GM23338 (cell line): ENCODE data around the gene TSPAN10. TPM values are rescaled to one million over a fixed set of nuclear protein-coding genes. Genes with fewer than 3 reads are reported as not detected.
A peak's percentile ranks its signal among the peaks of the same experiment; 100 is the strongest.

Experiments
- ATAC-seq: fragments of 200-7000 bp; cut with Tn5 transposase; 3 replicates; pipeline ENCODE4 v1.9.1; 2020
- DNase-seq: peaks from one replicate; pipeline ENCODE4 v3.0.0-alpha.2; 2015; ENCODE audit warnings: low spot score
- H2AFZ ChIP-seq: fragments of 200-600 bp; sonication (generic); 2 replicates; pipeline ENCODE4 v1.8.0; 2016; ENCODE audit warnings: antibody characterized with exemption, mild to moderate bottlenecking, moderate library complexity
- H3F3A ChIP-seq: fragments of 200-600 bp; sonication (generic); replicated peaks from 2 replicates; pipeline ENCODE4 v1.8.0; 2017; ENCODE audit warnings: antibody characterized with exemption, mixed run types, low read depth
- H3K27ac ChIP-seq: fragments of 200-600 bp; sonication (generic); 2 replicates; pipeline ENCODE4 v1.6.1; 2016; ENCODE audit warnings: low read depth
- H3K27me3 ChIP-seq: fragments of 200-600 bp; sonication (generic); 2 replicates; pipeline ENCODE4 v1.8.0; 2016; ENCODE audit warnings: mild to moderate bottlenecking, mixed run types, moderate library complexity; ENCODE audit not compliant: insufficient read depth
- H3K36me3 ChIP-seq: fragments of 200-600 bp; sonication (generic); 2 replicates; pipeline ENCODE4 v1.8.0; 2016; ENCODE audit warnings: mild to moderate bottlenecking; ENCODE audit not compliant: insufficient read depth
- H3K4me1 ChIP-seq: fragments of 200-600 bp; sonication (generic); 2 replicates; pipeline ENCODE4 v1.8.0; 2016; ENCODE audit warnings: mild to moderate bottlenecking, moderate library complexity; ENCODE audit not compliant: insufficient read depth
- H3K4me2 ChIP-seq: fragments of 200-600 bp; sonication (generic); 2 replicates; pipeline ENCODE4 v1.7.1; 2017; ENCODE audit warnings: mixed run types
- H3K4me3 ChIP-seq: fragments of 200-600 bp; sonication (generic); 2 replicates; pipeline ENCODE4 v1.6.1; 2016; ENCODE audit warnings: mixed run types
- H3K79me2 ChIP-seq: fragments of 200-600 bp; sonication (generic); replicated peaks from 2 replicates; pipeline ENCODE4 v1.8.0; 2017; ENCODE audit warnings: mild to moderate bottlenecking; ENCODE audit not compliant: insufficient read depth
- H3K9me2 ChIP-seq: fragments of 200-600 bp; sonication (generic); 2 replicates; pipeline ENCODE4 v1.8.0; 2017; ENCODE audit not compliant: insufficient read depth
- H4K20me1 ChIP-seq: fragments of 200-600 bp; sonication (generic); replicated peaks from 2 replicates; pipeline ENCODE4 v1.8.0; 2017; ENCODE audit warnings: mild to moderate bottlenecking; ENCODE audit not compliant: insufficient read depth
- H3K27ac Mint-ChIP-seq: 2 replicates; pipeline ENCODE4 v1.8.0; 2020; ENCODE audit warnings: inconsistent platforms, mild to moderate bottlenecking, moderate library complexity, mixed read lengths
- H3K27me3 Mint-ChIP-seq: 3 replicates; pipeline ENCODE4 v1.8.0; 2022; ENCODE audit warnings: low read depth, mild to moderate bottlenecking, moderate library complexity, mixed read lengths, inconsistent platforms; ENCODE audit not compliant: insufficient read depth, poor library complexity
- H3K36me3 Mint-ChIP-seq: 3 replicates; pipeline ENCODE4 v1.8.0; 2021; ENCODE audit warnings: low read depth, mild to moderate bottlenecking, inconsistent platforms, moderate library complexity, mixed read lengths
- H3K4me1 Mint-ChIP-seq: 3 replicates; pipeline ENCODE4 v1.8.0; 2020; ENCODE audit warnings: mild to moderate bottlenecking, inconsistent platforms, mixed read lengths
- H3K4me3 Mint-ChIP-seq: 3 replicates; pipeline ENCODE4 v1.8.0; 2021; ENCODE audit warnings: moderate library complexity, mild to moderate bottlenecking, inconsistent platforms, mixed read lengths
- H3K9me3 Mint-ChIP-seq: 3 replicates; pipeline ENCODE4 v1.8.0; 2020; ENCODE audit warnings: moderate library complexity, mild to moderate bottlenecking, inconsistent platforms, mixed read lengths
- CREB1 ChIP-seq: fragments of 250-450 bp; sonication (Bioruptor Pico); IDR thresholded peaks from 2 replicates; pipeline ENCODE4 v1.5.0; 2020; ENCODE audit warnings: low read depth, mild to moderate bottlenecking, moderate library complexity
- CTCF ChIP-seq, 2 experiments: fragments of 200-600 bp in 1 of 2; sonication (generic) in 1 of 2; conservative IDR thresholded peaks; 2 replicates each; pipeline versions ENCODE4 v1.5.1 to v1.6.1; 2016 to 2017; ENCODE audit warnings: antibody characterized with exemption in 2 of 2, low read depth in 2 of 2, mild to moderate bottlenecking in 2 of 2, moderate library complexity in 1 of 2
- ETS1 ChIP-seq: IDR thresholded peaks from 2 replicates; pipeline ENCODE4 v1.6.1; 2016; ENCODE audit warnings: antibody characterized with exemption
- EZH2 ChIP-seq: fragments of 200-600 bp; sonication (generic); IDR thresholded peaks from one replicate; pipeline ENCODE4 v1.8.0; 2017; ENCODE audit warnings: antibody characterized with exemption, mild to moderate bottlenecking, low read depth; ENCODE audit not compliant: unreplicated experiment
- EZH2phosphoT487 ChIP-seq: fragments of 200-600 bp; sonication (generic); IDR thresholded peaks from one replicate; pipeline ENCODE4 v1.8.1; 2018; ENCODE audit warnings: antibody characterized with exemption; ENCODE audit not compliant: unreplicated experiment
- JUNB ChIP-seq: IDR thresholded peaks from one replicate; pipeline ENCODE4 v1.6.1; 2016; ENCODE audit warnings: antibody characterized with exemption; ENCODE audit not compliant: unreplicated experiment
- NANOG ChIP-seq: IDR thresholded peaks from 2 replicates; pipeline ENCODE4 v1.6.1; 2016; ENCODE audit warnings: antibody characterized with exemption, borderline replicate concordance
- POLR2AphosphoS5 ChIP-seq: IDR thresholded peaks from 2 replicates; pipeline ENCODE4 v1.6.1; 2016; ENCODE audit warnings: antibody characterized with exemption, low read depth
- REST ChIP-seq: IDR thresholded peaks from one replicate; pipeline ENCODE4 v1.6.1; 2018; ENCODE audit warnings: antibody characterized with exemption; ENCODE audit not compliant: unreplicated experiment
- STAT1 ChIP-seq: IDR thresholded peaks from one replicate; pipeline ENCODE4 v1.6.1; 2016; ENCODE audit warnings: antibody characterized with exemption; ENCODE audit not compliant: unreplicated experiment
- ZNF114 ChIP-seq: fragments of 250-450 bp; sonication (Bioruptor Pico); IDR thresholded peaks from 2 replicates; pipeline ENCODE4 v1.5.0; 2020; ENCODE audit warnings: mild to moderate bottlenecking, moderate library complexity
- ZNF331 ChIP-seq: fragments of 250-450 bp; sonication (Bioruptor Pico); IDR thresholded peaks from 2 replicates; pipeline ENCODE4 v1.5.0; 2020; ENCODE audit warnings: low read depth, mild to moderate bottlenecking, moderate library complexity
- ZNF462 ChIP-seq: fragments of 250-450 bp; sonication (Bioruptor Pico); IDR thresholded peaks from 2 replicates; pipeline ENCODE4 v1.5.0; 2020; ENCODE audit warnings: mild to moderate bottlenecking, moderate library complexity
- polyA plus RNA-seq: library from polyadenylated mRNA; unstranded; fragments of >200 nt; fragmentation: Nextera tagmentation; extraction: Ambion mirVana; gene quantifications from 2 replicates; pipeline ENCODE4 v1.2.1, GENCODE V29; 2016
- total RNA-seq: library from RNA; depleted of rRNA; stranded (reverse); fragments of >200 nt; shearing (Covaris generic); gene quantifications from 2 replicates; pipeline ENCODE4 v1.2.3, GENCODE V29; 2014

The TSPAN10 gene
- total and polyA plus RNA-seq, 2 experiments from 2014 or later, result 0.66 to 1.2 TPM

GRCh38 chr17:81631482-81631881, 5.5 kb upstream of the TSPAN10 start:
- Mint-ChIP-seq H3K27me3 (peaks cover 6% of the 10 kb centered on the region), H3K27ac (peak overlapping the region; percentile 95), H3K36me3 (peaks cover 56% of the 10 kb centered on the region), H3K4me1 (peaks cover 14% of the 10 kb centered on the region), H3K9me3 (no peaks in the 10 kb centered on the region), H3K4me3 (no peak overlapping the region)
- H3K36me3 ChIP-seq, result peaks cover 38% of the 10 kb centered on the region
- H3F3A ChIP-seq, result peaks cover 13% of the 10 kb centered on the region; the same call in 1 of the 2 replicates
- no peak overlapping the region for H2AFZ ChIP-seq
- TF ChIP-seq ZNF462 (CRISPR knock-in tag) (no peak), POLR2AphosphoS5 (no peak), REST (no peak), CREB1 (CRISPR knock-in tag) (no peak), EZH2phosphoT487 (no peak), CTCF (conservative IDR thresholded peaks at IDR 0.05; ENCODE audit: low read depth in 2 of 2) (no peak), NANOG (no peak), STAT1 (no peak), ETS1 (no peak), ZNF114 (no peak), JUNB (no peak), EZH2 (no peak), ZNF331 (CRISPR knock-in tag) (no peak)
- H4K20me1 ChIP-seq, result peaks cover 50% of the 10 kb centered on the region
- no peak overlapping the region for H3K4me2 ChIP-seq
- H3K9me2 ChIP-seq, result no peaks in the 10 kb centered on the region
- H3K4me3 ChIP-seq, result no peak overlapping the region
- peak; percentile 26 for DNase-seq
- no peak overlapping the region for H3K27ac ChIP-seq
- peaks cover 66% of the 10 kb centered on the region for H3K79me2 ChIP-seq
- H3K4me1 ChIP-seq, result peaks cover 7% of the 10 kb centered on the region
- no peaks in the 10 kb centered on the region for H3K27me3 ChIP-seq
- peak; percentile 52 for ATAC-seq
